Activated T-cell treated with anti-CD3 and anti-CD28 coated beads, Interleukin-2, amount 50 U/mL, for 4 hours (primary cell): ENCODE measurements around the gene BIK. TPM values are rescaled to one million over a fixed set of nuclear protein-coding genes. Genes with fewer than 3 reads are reported as not detected.
"Not testable (repeated sequence)": the region's sequence is repeated elsewhere in the genome, so short reads cannot be mapped to it uniquely, and the experiment has no call there.

ENCODE experiments used
- ATAC-seq, 2 donors: fragments of 200-7000 bp; cut with Tn5 transposase; one replicate each; pipeline ENCODE4 v1.10.0; 2021
- DNase-seq: peaks from one replicate; pipeline ENCODE4 v3.0.0-alpha.2; 2020
- H3K27me3 Mint-ChIP-seq: one replicate; pipeline ENCODE4 v1.8.0; 2021; ENCODE audit warnings: low read depth, mixed read lengths
- H3K36me3 Mint-ChIP-seq: one replicate; pipeline ENCODE4 v1.8.0; 2022; ENCODE audit warnings: mixed read lengths; ENCODE audit not compliant: insufficient read depth
- H3K4me1 Mint-ChIP-seq: one replicate; pipeline ENCODE4 v1.8.0; 2021; ENCODE audit warnings: low read depth, mixed read lengths
- H3K4me3 Mint-ChIP-seq: one replicate; pipeline ENCODE4 v1.8.0; 2021; ENCODE audit warnings: mild to moderate bottlenecking, moderate library complexity, mixed read lengths
- H3K9me3 Mint-ChIP-seq: one replicate; pipeline ENCODE4 v1.8.0; 2021; ENCODE audit warnings: mixed read lengths
- total RNA-seq, 3 donors: library from RNA; stranded (reverse); gene quantifications; one replicate each; pipeline ENCODE4 v1.2.1, GENCODE V29; 2021

The BIK gene
- total RNA-seq, 3 donors from 2014 or later = 7.8 to 10.0 (median 9.9) TPM

- Mint-ChIP-seq H3K36me3 (peaks cover 35% of the 10 kb centered on the region), H3K4me3 (no peak overlapping the region), H3K9me3 (no peaks in the 10 kb centered on the region)
Measured at GRCh38 chr22:43136801-43137200, 26.3 kb downstream of the BIK start.

GRCh38 chr22:43142880-43143562, 32.5 kb downstream of the BIK start, which contains the start of gene MCAT:
MCAT (minus strand) TSS chr22:43143398; CDS start chr22:43143348, 50 bp downstream.
- Mint-ChIP-seq H3K27me3 (no peaks in the 10 kb centered on the region), H3K4me3 (peak within 1 kb of the TSS; percentile 89), H3K9me3 (no peaks in the 10 kb centered on the region), H3K4me1 (peaks cover 25% of the 10 kb centered on the region), H3K36me3 (peaks cover 16% of the 10 kb centered on the region)
- DNase-seq = peak; percentile 74
- ATAC-seq = peak; percentile 96 to 98

More at GRCh38 chr22:43136801-43137200, 26.3 kb downstream of the BIK start:
- Mint-ChIP-seq H3K27me3 (no peaks in the 10 kb centered on the region), H3K4me1 (peaks cover 10% of the 10 kb centered on the region)
- ATAC-seq (no peak), DNase-seq (no peak)

GRCh38 chr22:43144949-43145348, 34.4 kb downstream of the BIK start:
- Mint-ChIP-seq H3K36me3 (peaks cover 6% of the 10 kb centered on the region), H3K4me3 (peak overlapping the region; percentile 37), H3K9me3 (no peaks in the 10 kb centered on the region), H3K4me1 (peaks cover 25% of the 10 kb centered on the region), H3K27me3 (no peaks in the 10 kb centered on the region)
- ATAC-seq (no peak), DNase-seq (no peak)

- not testable (repeated sequence) for H3K36me3 Mint-ChIP-seq, DNase-seq, ATAC-seq, H3K27me3 Mint-ChIP-seq, H3K4me3 Mint-ChIP-seq, H3K9me3 Mint-ChIP-seq
- peaks cover 23% of the 10 kb centered on the region for H3K4me1 Mint-ChIP-seq
Measured at GRCh38 chr22:43145371-43145770, 34.8 kb downstream of the BIK start.

- H3K27me3 Mint-ChIP-seq, DNase-seq, ATAC-seq, H3K36me3 Mint-ChIP-seq, H3K4me3 Mint-ChIP-seq, H3K9me3 Mint-ChIP-seq: not testable (repeated sequence)
- peaks cover 26% of the 10 kb centered on the region for H3K4me1 Mint-ChIP-seq
Measured at GRCh38 chr22:43146332-43146731, 35.8 kb downstream of the BIK start.

GRCh38 chr22:43147821-43148220, 37.3 kb downstream of the BIK start:
- Mint-ChIP-seq H3K27me3 (no peaks in the 10 kb centered on the region), H3K36me3 (no peaks in the 10 kb centered on the region), H3K4me1 (peaks cover 24% of the 10 kb centered on the region), H3K4me3 (no peak overlapping the region), H3K9me3 (no peaks in the 10 kb centered on the region)
- ATAC-seq = no peak
- DNase-seq = no peak

GRCh38 chr22:43148581-43148980, 38.0 kb downstream of the BIK start:
- ATAC-seq = no peak
- Mint-ChIP-seq H3K36me3 (no peaks in the 10 kb centered on the region), H3K4me3 (no peak overlapping the region), H3K9me3 (no peaks in the 10 kb centered on the region), H3K27me3 (no peaks in the 10 kb centered on the region), H3K4me1 (peaks cover 24% of the 10 kb centered on the region)
- no peak for DNase-seq

- Mint-ChIP-seq H3K9me3 (no peaks in the 10 kb centered on the region), H3K36me3 (no peaks in the 10 kb centered on the region), H3K27me3 (no peaks in the 10 kb centered on the region), H3K4me1 (peaks cover 23% of the 10 kb centered on the region), H3K4me3 (peak overlapping the region; percentile 80)
- no peak for ATAC-seq
- no peak for DNase-seq
Measured at GRCh38 chr22:43150731-43151206, 40.2 kb downstream of the BIK start.

GRCh38 chr22:43151251-43152002, 40.9 kb downstream of the BIK start, which contains the start of gene TSPO:
TSPO (plus strand) TSS chr22:43151559; CDS start chr22:43159239, 7,680 bp downstream.
- H3K27me3 Mint-ChIP-seq = no peaks in the 10 kb centered on the region
- DNase-seq (peak; percentile 52), ATAC-seq (peak; percentile 69 to 74)
- H3K9me3 Mint-ChIP-seq = no peaks in the 10 kb centered on the region
- peak within 1 kb of the TSS; percentile 80 for H3K4me3 Mint-ChIP-seq
- no peaks in the 10 kb centered on the region for H3K36me3 Mint-ChIP-seq
- peaks cover 25% of the 10 kb centered on the region for H3K4me1 Mint-ChIP-seq

GRCh38 chr22:43152003-43152356, 41.4 kb downstream of the BIK start:
- Mint-ChIP-seq H3K36me3 (no peaks in the 10 kb centered on the region), H3K4me1 (peaks cover 25% of the 10 kb centered on the region), H3K27me3 (no peaks in the 10 kb centered on the region), H3K4me3 (peak overlapping the region; percentile 80), H3K9me3 (no peaks in the 10 kb centered on the region)
- peak; percentile 35 to 42 for ATAC-seq
- DNase-seq = no peak

- peak; percentile 42 for DNase-seq
- Mint-ChIP-seq H3K4me1 (peaks cover 22% of the 10 kb centered on the region), H3K9me3 (no peaks in the 10 kb centered on the region), H3K36me3 (no peaks in the 10 kb centered on the region), H3K4me3 (peak overlapping the region; percentile 80), H3K27me3 (no peaks in the 10 kb centered on the region)
- peak; percentile 84 to 90 for ATAC-seq
Measured at GRCh38 chr22:43152357-43153071, 42.0 kb downstream of the BIK start.

GRCh38 chr22:43153899-43154298, 43.3 kb downstream of the BIK start:
- no peak overlapping the region for H3K4me3 Mint-ChIP-seq
- no peak for DNase-seq
- H3K9me3 Mint-ChIP-seq = no peaks in the 10 kb centered on the region
- ATAC-seq = no peak
- H3K36me3 Mint-ChIP-seq = no peaks in the 10 kb centered on the region
- H3K27me3 Mint-ChIP-seq = no peaks in the 10 kb centered on the region
- H3K4me1 Mint-ChIP-seq = peaks cover 18% of the 10 kb centered on the region

- H3K27me3 Mint-ChIP-seq = no peaks in the 10 kb centered on the region
- DNase-seq (no peak), ATAC-seq (no peak)
- no peak overlapping the region for H3K4me3 Mint-ChIP-seq
- H3K36me3 Mint-ChIP-seq = no peaks in the 10 kb centered on the region
- H3K9me3 Mint-ChIP-seq = no peaks in the 10 kb centered on the region
- peaks cover 18% of the 10 kb centered on the region for H3K4me1 Mint-ChIP-seq
Measured at GRCh38 chr22:43154887-43155536, 44.5 kb downstream of the BIK start.

- H3K27me3 Mint-ChIP-seq = no peaks in the 10 kb centered on the region
- ATAC-seq (no peak), DNase-seq (no peak)
- H3K4me3 Mint-ChIP-seq = no peak overlapping the region
- H3K4me1 Mint-ChIP-seq = peaks cover 14% of the 10 kb centered on the region
- H3K36me3 Mint-ChIP-seq = no peaks in the 10 kb centered on the region
- H3K9me3 Mint-ChIP-seq = no peaks in the 10 kb centered on the region
Measured at GRCh38 chr22:43155789-43156188, 45.2 kb downstream of the BIK start.
